H1 (cell line): ENCODE measurements around the gene DPF3. TPM values are rescaled to one million over a fixed set of nuclear protein-coding genes. Genes with fewer than 3 reads are reported as not detected.

Source experiments
- ATF2 ChIP-seq: IDR thresholded peaks from 2 replicates; pipeline ENCODE4 v1.6.1; 2012; ENCODE audit warnings: low read length, inconsistent platforms
- CBX8 ChIP-seq: fragments of 300-800, 300-1000 bp; sonication (generic); IDR thresholded peaks from 2 replicates; pipeline ENCODE4 v1.7.1; 2016; ENCODE audit warnings: low read depth, low read length, borderline replicate concordance
- polyA plus RNA-seq, 7 experiments: library from polyadenylated mRNA; depleted of rRNA in 3 of 7; stranded (reverse) in 5 of 7; unstranded in 2 of 7; fragments of >200 nt in 5 of 7; fragments of 200-250 nt in 2 of 7; gene quantifications; 1 replicate in 5 of 7; 2 replicates in 1 of 7; 4 replicates in 1 of 7; pipeline versions ENCODE4 v1.2.1 to v1.2.3, GENCODE V29; 2011 to 2013; ENCODE audit warnings: missing spikeins in 2 of 7, mixed read lengths in 2 of 7
- total RNA-seq: library from RNA; stranded (reverse); fragmentation: NEBNext Ultra II Directional; extraction: Animal tissue kit (Norgen Biotek cat#: 25700); gene quantifications from 2 replicates; pipeline ENCODE4 v1.2.1, GENCODE V29; 2021

The DPF3 gene
- total and polyA plus RNA-seq, 2 of the 8 experiments (the other 6 are each of a cell fraction or from before 2014, with no cell fraction given), result 0.19 TPM; not detected in 1

- TF ChIP-seq ATF2 (no peak), CBX8 (no peak)
Measured at GRCh38 chr14:72744416-72745120, 149.3 kb downstream of the DPF3 start (continued).
